IPS-20b (cell line): Measurements from ENCODE around the gene DSCAML1.

Source experiments
- H3K27ac ChIP-seq: one replicate; pipeline ENCODE4 v1.5.1; 2013; ENCODE audit warnings: low read length
- H3K27me3 ChIP-seq: 2 replicates; pipeline ENCODE4 v1.6.1; 2013; ENCODE audit warnings: mild to moderate bottlenecking, low read length, inconsistent platforms; ENCODE audit not compliant: insufficient read depth
- H3K36me3 ChIP-seq: 2 replicates; pipeline ENCODE4 v1.6.1; 2013; ENCODE audit warnings: low read depth, mild to moderate bottlenecking, inconsistent platforms, low read length, moderate library complexity; ENCODE audit not compliant: insufficient read depth
- H3K4me1 ChIP-seq: 2 replicates; pipeline ENCODE4 v1.6.1; 2013; ENCODE audit warnings: mild to moderate bottlenecking, control low read depth, inconsistent platforms, low read length, moderate library complexity; ENCODE audit not compliant: insufficient read depth
- H3K4me3 ChIP-seq: 2 replicates; pipeline ENCODE4 v1.5.1; 2013; ENCODE audit warnings: mild to moderate bottlenecking, low read length, inconsistent platforms
- H3K9ac ChIP-seq: 2 replicates; pipeline ENCODE4 v1.6.1; 2013; ENCODE audit warnings: low read depth, mild to moderate bottlenecking, inconsistent platforms, low read length, moderate library complexity
- H3K9me3 ChIP-seq: 2 replicates; pipeline ENCODE4 v1.6.1; 2013; ENCODE audit warnings: mild to moderate bottlenecking, low read depth, low read length, inconsistent platforms; ENCODE audit not compliant: insufficient read depth

The DSCAML1 gene

GRCh38 chr11:117442049-117442868 is 354.8 kb downstream of the DSCAML1 start:
- H3K27ac ChIP-seq, result no peak overlapping the region
- peaks cover 7% of the 10 kb centered on the region; the same call in 1 of the 2 replicates for H3K27me3 ChIP-seq
- no peaks in the 10 kb centered on the region for H3K4me1 ChIP-seq
- no peak overlapping the region for H3K9ac ChIP-seq
- no peak overlapping the region for H3K4me3 ChIP-seq
- no peaks in the 10 kb centered on the region for H3K36me3 ChIP-seq
- H3K9me3 ChIP-seq, result no peaks in the 10 kb centered on the region

GRCh38 chr11:117441146-117441975 is 355.7 kb downstream of the DSCAML1 start:
- no peak overlapping the region for H3K4me3 ChIP-seq

GRCh38 chr11:117440258-117440657 is 356.8 kb downstream of the DSCAML1 start:
- H3K9me3 ChIP-seq, result no peaks in the 10 kb centered on the region
- peaks cover 13% of the 10 kb centered on the region; the same call in 1 of the 2 replicates for H3K27me3 ChIP-seq
- no peak overlapping the region for H3K4me3 ChIP-seq
- no peaks in the 10 kb centered on the region for H3K4me1 ChIP-seq
- no peak overlapping the region for H3K9ac ChIP-seq
- no peaks in the 10 kb centered on the region for H3K36me3 ChIP-seq
- no peak overlapping the region for H3K27ac ChIP-seq

More at GRCh38 chr11:117441146-117441975, 355.7 kb downstream of the DSCAML1 start:
- Histone ChIP-seq H3K27me3 (peaks cover 8% of the 10 kb centered on the region; the same call in 1 of the 2 replicates), H3K9me3 (no peaks in the 10 kb centered on the region), H3K36me3 (no peaks in the 10 kb centered on the region), H3K4me1 (no peaks in the 10 kb centered on the region), H3K9ac (no peak overlapping the region), H3K27ac (no peak overlapping the region)

- Histone ChIP-seq H3K27me3 (peaks cover 13% of the 10 kb centered on the region; the same call in 1 of the 2 replicates), H3K9me3 (no peaks in the 10 kb centered on the region), H3K4me1 (no peaks in the 10 kb centered on the region), H3K4me3 (no peak overlapping the region), H3K27ac (no peak overlapping the region), H3K9ac (no peak overlapping the region), H3K36me3 (no peaks in the 10 kb centered on the region)
Observed at GRCh38 chr11:117439256-117439655, 357.8 kb downstream of the DSCAML1 start.

GRCh38 chr11:117438371-117439000 is 358.5 kb downstream of the DSCAML1 start:
- Histone ChIP-seq H3K27ac (no peak overlapping the region), H3K4me3 (no peak overlapping the region), H3K27me3 (peaks cover 7% of the 10 kb centered on the region; the same call in 1 of the 2 replicates), H3K9me3 (no peaks in the 10 kb centered on the region), H3K36me3 (no peaks in the 10 kb centered on the region), H3K4me1 (no peaks in the 10 kb centered on the region), H3K9ac (no peak overlapping the region)

- no peaks in the 10 kb centered on the region for H3K9me3 ChIP-seq
- no peak overlapping the region for H3K27ac ChIP-seq
- H3K4me3 ChIP-seq, result no peak overlapping the region
- H3K36me3 ChIP-seq, result no peaks in the 10 kb centered on the region
- peaks cover 7% of the 10 kb centered on the region; the same call in 1 of the 2 replicates for H3K27me3 ChIP-seq
- no peak overlapping the region for H3K9ac ChIP-seq
- H3K4me1 ChIP-seq, result no peaks in the 10 kb centered on the region
Observed at GRCh38 chr11:117437791-117438130, 359.3 kb downstream of the DSCAML1 start.

GRCh38 chr11:117437041-117437790 is 359.8 kb downstream of the DSCAML1 start:
- no peaks in the 10 kb centered on the region for H3K4me1 ChIP-seq
- no peaks in the 10 kb centered on the region for H3K36me3 ChIP-seq
- H3K4me3 ChIP-seq, result no peak overlapping the region
- H3K27me3 ChIP-seq, result peaks cover 7% of the 10 kb centered on the region; the same call in 1 of the 2 replicates
- H3K9ac ChIP-seq, result no peak overlapping the region
- no peaks in the 10 kb centered on the region for H3K9me3 ChIP-seq
- no peak overlapping the region for H3K27ac ChIP-seq

GRCh38 chr11:117435326-117435725 is 361.7 kb downstream of the DSCAML1 start:
- no peaks in the 10 kb centered on the region for H3K36me3 ChIP-seq
- H3K27ac ChIP-seq, result no peak overlapping the region
- H3K27me3 ChIP-seq, result peaks cover 7% of the 10 kb centered on the region; the same call in 1 of the 2 replicates
- H3K9ac ChIP-seq, result no peak overlapping the region
- H3K4me1 ChIP-seq, result no peaks in the 10 kb centered on the region
- H3K9me3 ChIP-seq, result no peaks in the 10 kb centered on the region
- no peak overlapping the region for H3K4me3 ChIP-seq

- peaks cover 7% of the 10 kb centered on the region; the same call in 1 of the 2 replicates for H3K27me3 ChIP-seq
- no peaks in the 10 kb centered on the region for H3K36me3 ChIP-seq
- H3K4me3 ChIP-seq, result no peak overlapping the region
- no peak overlapping the region for H3K27ac ChIP-seq
- H3K9ac ChIP-seq, result no peak overlapping the region
- H3K4me1 ChIP-seq, result no peaks in the 10 kb centered on the region; the same call in 1 of the 2 replicates
- no peaks in the 10 kb centered on the region for H3K9me3 ChIP-seq
Observed at GRCh38 chr11:117434481-117434880, 362.5 kb downstream of the DSCAML1 start.

- Histone ChIP-seq H3K9me3 (no peaks in the 10 kb centered on the region), H3K4me1 (no peaks in the 10 kb centered on the region; the same call in 1 of the 2 replicates), H3K27me3 (peaks cover 7% of the 10 kb centered on the region; the same call in 1 of the 2 replicates)
Observed at GRCh38 chr11:117433717-117434116, 363.3 kb downstream of the DSCAML1 start.

GRCh38 chr11:117431436-117431835 is 365.6 kb downstream of the DSCAML1 start:
- Histone ChIP-seq H3K27ac (no peak overlapping the region), H3K4me1 (peaks cover 3% of the 10 kb centered on the region; the same call in 1 of the 2 replicates), H3K36me3 (no peaks in the 10 kb centered on the region), H3K9ac (no peak overlapping the region), H3K9me3 (no peaks in the 10 kb centered on the region), H3K4me3 (no peak overlapping the region), H3K27me3 (peaks cover 14% of the 10 kb centered on the region; the same call in 1 of the 2 replicates)

More at GRCh38 chr11:117433717-117434116, 363.3 kb downstream of the DSCAML1 start:
- H3K4me3 ChIP-seq, result no peak overlapping the region
- H3K27ac ChIP-seq, result no peak overlapping the region
- H3K36me3 ChIP-seq, result no peaks in the 10 kb centered on the region
- no peak overlapping the region for H3K9ac ChIP-seq
